Forelimb muscle (tissue), 1 donor: ENCODE data around the gene HINT2. TPM values are rescaled to one million over a fixed set of nuclear protein-coding genes. Genes with fewer than 3 reads are reported as not detected.

Experiments used
- DNase-seq: peaks from one replicate; pipeline ENCODE4 v3.0.0-alpha.2; 2013; ENCODE audit warnings: low read depth
- polyA plus RNA-seq: library from polyadenylated mRNA; unstranded; fragments of 120-200 nt; gene quantifications from one replicate; pipeline ENCODE4 v1.2.1, GENCODE V29; 2013; ENCODE audit not compliant: insufficient read length

HINT2 gene
- polyA plus RNA-seq, 1 donor = 30.7 TPM

- DNase-seq = no peak
Observed at GRCh38 chr9:35811381-35812024, 3.3 kb downstream of the HINT2 start.

GRCh38 chr9:35810122-35810521, 4.7 kb downstream of the HINT2 start:
- no peak for DNase-seq

- no peak for DNase-seq
Observed at GRCh38 chr9:35808433-35808832, 6.4 kb downstream of the HINT2 start.

DNA sequence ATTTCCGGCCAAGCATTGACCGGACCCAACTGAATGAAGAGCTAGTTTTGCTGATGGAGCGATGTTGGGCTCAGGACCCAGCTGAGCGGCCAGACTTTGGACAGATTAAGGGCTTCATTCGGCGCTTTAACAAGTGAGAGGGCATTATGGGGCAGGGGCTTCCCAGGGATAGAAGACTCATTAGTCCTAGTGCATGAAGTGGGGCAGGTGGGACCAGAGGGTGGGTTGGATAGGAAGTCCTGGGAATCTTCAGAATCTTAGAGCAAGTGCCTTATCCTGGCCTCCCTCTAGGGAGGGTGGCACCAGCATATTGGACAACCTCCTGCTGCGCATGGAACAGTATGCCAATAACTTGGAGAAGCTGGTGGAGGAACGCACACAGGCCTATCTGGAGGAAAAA, 8.7 kb downstream of the HINT2 start:
- DNase-seq = no peak

DNA sequence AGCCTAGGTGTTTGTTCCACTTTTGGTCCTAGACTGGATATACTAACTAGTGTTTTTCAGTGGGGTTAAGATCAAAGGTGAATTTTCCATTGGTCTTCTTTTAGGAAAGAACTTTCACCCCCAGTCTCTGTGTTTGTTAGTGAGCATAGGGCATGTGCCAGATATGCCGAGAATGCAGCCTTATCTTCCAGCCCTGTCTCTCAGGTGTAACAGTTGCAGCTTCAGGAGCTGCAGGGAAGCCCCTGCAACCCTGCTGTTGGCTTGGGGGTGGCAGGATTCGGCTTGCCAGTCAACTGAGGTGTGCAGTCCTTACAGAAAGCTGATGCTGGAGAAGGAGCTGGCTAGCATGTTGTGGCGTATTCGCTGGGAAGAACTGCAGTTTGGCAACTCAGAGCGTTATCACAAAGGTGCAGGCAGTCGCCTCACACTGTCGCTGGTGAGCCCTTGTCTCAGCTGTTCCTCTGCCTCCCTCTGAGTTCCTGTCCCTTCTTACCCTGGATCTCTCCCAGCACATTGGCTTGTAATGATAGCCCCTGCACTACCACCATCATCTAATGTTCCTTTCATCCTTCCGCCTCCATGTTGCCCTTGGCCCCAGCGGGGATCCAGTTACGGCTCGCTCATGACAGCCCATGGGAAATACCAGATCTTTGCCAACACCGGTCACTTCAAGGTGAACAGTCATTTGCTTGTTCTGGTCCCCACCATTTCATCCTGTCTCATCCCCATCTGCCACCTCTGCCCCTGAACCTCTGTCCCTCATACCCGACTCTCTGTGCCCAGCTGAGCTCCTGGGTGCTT, 13.3 kb downstream of the HINT2 start:
- DNase-seq = no peak

DNA sequence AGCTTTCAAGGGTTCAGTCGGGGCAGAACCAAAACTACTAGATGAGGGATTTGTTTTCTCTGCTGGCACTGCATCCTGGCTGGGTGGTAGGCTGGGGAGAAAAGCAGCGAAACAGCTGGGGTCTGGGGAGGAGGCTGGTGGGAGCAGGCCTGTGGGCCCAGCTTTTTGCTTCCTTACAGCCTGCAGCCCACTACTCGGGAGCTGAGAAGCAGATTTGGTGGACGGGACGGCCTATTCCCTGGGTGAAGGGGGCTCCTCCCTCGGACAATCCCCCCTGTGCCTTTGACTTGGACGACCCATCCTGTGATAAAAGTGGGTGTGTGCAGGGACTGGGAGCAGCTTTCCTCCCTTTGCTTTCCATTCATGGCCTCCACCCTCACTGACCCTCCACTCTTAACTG, 14.3 kb downstream of the HINT2 start:
- no peak for DNase-seq

- no peak for DNase-seq
Observed at GRCh38 chr9:35798658-35799374, 16.0 kb downstream of the HINT2 start.

DNA sequence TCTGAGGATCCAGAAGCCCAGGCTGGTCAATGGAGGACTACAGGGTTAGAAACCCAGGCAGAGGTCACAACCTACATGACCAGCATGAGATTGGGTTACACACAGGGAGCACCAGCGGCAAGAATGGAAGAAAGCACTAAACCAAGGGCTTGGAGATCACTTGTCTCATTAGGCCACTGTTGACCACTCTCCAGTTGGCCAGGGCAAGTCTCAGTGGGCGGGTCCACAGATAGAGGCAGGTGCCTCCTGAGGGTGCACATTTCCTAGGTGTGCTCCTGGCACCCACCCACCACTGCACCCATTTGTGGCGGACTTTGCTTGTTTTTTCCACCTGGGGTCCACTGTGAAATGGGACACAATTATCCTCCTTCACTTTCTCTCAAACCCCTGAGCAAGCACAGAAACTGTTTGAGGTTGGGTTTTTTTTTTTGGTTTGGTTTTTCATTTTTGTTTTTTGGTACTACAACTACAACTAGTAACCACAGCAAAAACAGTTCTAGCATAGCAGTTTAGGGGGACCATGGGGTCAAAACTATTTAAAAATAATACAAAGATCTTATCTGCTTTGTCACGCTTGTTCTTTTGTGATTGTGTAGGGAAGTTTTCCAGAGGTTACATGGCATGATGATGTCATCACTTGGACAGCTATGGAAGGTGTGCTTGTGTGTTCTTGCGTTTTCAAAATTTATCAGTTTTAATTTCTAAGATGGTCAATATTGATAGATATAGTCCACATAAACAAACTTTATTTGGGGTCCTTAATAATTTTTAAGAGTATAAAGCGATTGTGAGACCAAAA, 17.3 kb downstream of the HINT2 start:
- DNase-seq = no peak

DNA sequence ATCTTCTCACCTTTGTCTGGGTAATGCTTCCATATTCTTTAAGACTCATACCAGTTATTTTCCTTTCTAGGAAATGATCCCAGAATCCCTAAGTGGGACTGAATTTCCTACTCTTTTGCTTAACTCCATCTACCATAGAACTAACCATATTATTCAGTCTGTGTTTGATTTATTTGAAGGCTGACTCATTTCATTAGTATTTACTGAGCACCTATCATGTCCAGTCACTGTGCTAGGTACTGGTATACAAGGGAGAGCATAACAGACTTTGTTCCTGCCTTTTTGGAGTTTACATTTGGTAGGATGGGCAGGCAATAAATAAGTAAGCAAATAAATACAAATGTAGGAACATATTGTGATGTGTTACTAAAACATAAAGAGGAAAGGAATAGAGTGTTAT, 19.1 kb downstream of the HINT2 start:
- no peak for DNase-seq

DNA sequence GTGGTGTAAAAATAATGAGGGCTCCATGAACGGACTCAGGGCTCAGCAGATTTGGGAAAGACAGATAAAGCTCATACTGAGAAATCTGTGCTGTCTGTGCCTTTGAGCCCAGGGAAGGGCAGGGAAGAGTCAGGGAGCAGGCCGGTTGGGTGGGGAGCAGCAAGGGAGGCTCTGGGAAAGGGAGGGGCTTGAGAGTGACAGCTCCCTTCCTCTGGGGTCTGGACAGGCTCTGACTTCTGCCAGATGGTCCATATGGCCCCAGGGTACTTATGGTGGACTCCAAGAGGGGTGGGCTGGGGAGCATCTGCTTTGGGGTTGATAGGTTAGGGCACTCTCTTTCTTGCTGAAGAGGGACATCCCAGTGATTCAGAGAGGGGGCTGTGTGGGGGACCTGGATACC, 21.4 kb downstream of the HINT2 start:
- DNase-seq = no peak

DNA sequence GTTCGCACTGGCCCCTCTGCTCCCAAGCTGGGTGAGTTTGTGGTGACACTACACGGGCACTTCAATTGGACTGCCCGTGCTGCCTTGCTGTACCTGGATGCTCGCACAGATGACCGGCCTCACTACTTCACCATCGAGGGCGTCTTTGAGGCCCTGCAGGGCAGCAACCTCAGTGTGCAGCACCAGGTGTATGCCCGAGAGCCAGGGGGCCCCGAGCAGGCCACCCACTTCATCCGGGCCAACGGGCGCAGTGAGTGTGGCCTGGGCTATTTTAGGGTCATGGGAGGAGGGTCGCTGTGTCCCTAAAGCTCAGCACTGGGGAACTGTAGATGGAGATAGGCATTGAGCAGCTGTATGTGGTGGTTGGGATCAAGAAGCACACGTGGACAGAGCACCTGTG, 22.0 kb downstream of the HINT2 start:
- no peak for DNase-seq

DNA sequence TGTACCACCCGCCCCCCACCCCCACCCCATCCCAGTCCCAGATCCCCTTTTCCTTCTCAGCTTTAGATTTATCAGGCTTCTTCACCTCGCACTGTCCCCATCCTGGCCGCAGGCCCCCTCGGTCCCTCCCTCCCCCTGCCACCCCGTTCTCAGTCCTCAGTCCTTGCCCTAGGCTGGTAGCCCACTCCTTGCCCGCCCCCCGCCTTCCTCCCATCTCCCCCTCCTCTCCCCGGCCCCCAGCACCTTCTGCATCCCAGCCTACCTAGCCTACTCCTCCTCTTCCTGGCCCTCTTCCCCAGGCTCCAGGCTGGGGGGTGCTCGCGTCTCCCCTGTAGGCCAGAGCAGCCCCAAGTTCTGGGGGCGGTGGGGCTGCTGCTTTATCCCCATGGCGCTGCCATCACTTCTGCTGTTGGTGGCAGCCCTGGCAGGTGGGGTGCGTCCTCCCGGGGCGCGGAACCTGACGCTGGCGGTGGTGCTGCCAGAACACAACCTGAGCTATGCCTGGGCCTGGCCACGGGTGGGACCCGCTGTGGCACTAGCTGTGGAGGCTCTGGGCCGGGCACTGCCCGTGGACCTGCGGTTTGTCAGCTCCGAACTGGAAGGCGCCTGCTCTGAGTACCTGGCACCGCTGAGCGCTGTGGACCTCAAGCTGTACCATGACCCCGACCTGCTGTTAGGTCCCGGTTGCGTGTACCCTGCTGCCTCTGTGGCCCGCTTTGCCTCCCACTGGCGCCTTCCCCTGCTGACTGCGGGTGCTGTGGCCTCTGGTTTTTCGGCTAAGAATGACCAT, 22.6 kb downstream of the HINT2 start:
- no peak for DNase-seq

DNA sequence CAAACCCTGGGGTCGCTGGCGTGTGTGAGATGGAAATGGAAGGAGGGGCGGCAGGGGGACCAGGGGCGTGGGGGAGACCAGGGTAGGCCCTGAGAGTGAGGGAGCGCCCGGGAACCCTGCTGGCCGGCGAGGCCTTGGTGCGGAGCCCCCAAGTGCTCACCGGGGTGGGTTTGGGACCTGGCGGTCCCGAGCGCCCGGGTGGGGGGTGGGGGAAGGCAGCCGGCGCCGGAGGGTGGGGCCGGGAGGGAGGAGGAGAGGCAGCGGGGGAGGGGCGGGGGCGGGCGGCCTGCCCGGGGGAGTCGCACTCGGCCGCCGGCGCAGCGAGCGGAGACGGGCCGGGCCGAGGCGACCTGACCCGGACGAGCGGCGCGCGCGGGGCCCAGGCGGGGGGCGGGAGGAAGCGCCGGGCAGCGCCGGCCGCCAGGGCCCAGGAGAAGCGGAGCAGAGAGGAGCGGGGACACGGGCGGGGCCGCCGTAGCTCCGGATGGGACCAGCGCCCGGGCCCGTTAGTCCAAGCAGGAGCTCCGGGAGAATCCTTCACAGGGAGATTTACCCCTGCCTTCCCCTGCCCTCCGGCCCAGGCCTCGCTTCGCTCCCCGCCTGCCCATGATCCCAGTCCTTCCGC, 23.4 kb downstream of the HINT2 start, which contains the start of gene NPR2:
Gene NPR2 (plus strand): TSS at position 295 of the 625 bp plus-strand sequence. CDS start 818 bp downstream, outside the sequence.
- DNase-seq = no peak

GRCh38 chr9:35790385-35791296, 24.2 kb downstream of the HINT2 start:
- peak; percentile 72 for DNase-seq

- no peak for DNase-seq
Observed at GRCh38 chr9:35790025-35790384, 24.8 kb downstream of the HINT2 start.

GRCh38 chr9:35789541-35789940, 25.3 kb downstream of the HINT2 start:
- no peak for DNase-seq

DNA sequence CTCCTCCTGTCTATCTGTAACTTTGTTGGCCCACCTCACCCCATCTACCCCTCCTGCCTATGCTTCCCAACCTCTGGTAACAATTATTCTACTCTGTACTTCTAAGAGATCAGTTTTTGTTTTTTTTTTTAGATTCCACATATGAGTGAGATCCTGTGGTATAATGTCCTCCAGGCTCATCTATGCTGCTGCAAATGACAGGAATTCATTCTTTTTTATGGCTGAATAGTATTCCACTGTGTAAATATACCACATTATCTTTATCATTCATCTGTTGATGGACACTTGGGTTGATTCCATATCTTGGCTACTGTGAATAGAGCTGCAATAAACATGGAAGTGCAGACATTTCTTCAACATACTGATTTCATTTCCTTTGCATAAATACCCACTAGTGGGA, 31.4 kb downstream of the HINT2 start:
- no peak for DNase-seq

GRCh38 chr9:35781066-35781465, 33.8 kb downstream of the HINT2 start:
- DNase-seq = no peak

GRCh38 chr9:35778496-35778895, 36.3 kb downstream of the HINT2 start:
- DNase-seq = no peak

DNA sequence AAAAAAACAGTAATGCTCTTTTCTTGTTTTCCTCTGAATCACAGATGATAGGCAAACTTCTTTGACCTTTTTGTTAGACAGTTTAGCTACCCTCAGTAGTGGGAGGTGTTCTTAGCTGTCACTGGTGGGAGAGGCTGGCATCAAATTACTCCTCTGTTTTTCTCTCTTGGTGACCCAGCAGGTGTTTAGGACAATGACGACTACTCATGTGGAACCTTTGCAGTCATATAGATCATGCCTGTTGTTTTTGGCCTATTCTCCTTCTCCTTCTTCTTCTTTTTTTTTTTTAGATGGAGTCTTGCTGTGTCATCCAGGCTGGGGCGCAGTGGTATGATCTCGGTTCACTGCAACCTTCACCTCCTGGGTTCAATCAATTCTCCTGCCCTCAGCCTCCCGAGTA, 38.8 kb downstream of the HINT2 start:
- no peak for DNase-seq
